HG03175 (cell line): ENCODE measurements around the gene PDCD1LG2.

ENCODE experiments used
- ATAC-seq: cut with Tn5 transposase; IDR thresholded peaks from one replicate; pipeline ENCODE4 v1.9.1; 2021; ENCODE audit warnings: mild to moderate bottlenecking, moderate library complexity; ENCODE audit not compliant: unreplicated experiment

The PDCD1LG2 gene

GRCh38 chr9:5608298-5609225 lies 98.2 kb downstream of the PDCD1LG2 start:
- peak; percentile 66 for ATAC-seq

- ATAC-seq, result no peak
These were observed 98.9 kb downstream of the PDCD1LG2 start for GRCh38 chr9:5609226-5609596.

GRCh38 chr9:5610491-5610890 lies 100.2 kb downstream of the PDCD1LG2 start:
- ATAC-seq, result no peak

GRCh38 chr9:5611321-5612184 lies 101.2 kb downstream of the PDCD1LG2 start:
- no peak for ATAC-seq

- ATAC-seq, result no peak
These were observed 101.8 kb downstream of the PDCD1LG2 start for GRCh38 chr9:5612185-5612530.

GRCh38 chr9:5614192-5614591 lies 103.9 kb downstream of the PDCD1LG2 start:
- ATAC-seq, result no peak

- no peak for ATAC-seq
These were observed 104.7 kb downstream of the PDCD1LG2 start for GRCh38 chr9:5614985-5615384.

GRCh38 chr9:5617749-5618148 lies 107.4 kb downstream of the PDCD1LG2 start:
- ATAC-seq, result peak; percentile 98

- ATAC-seq, result no peak
These were observed 110.2 kb downstream of the PDCD1LG2 start for GRCh38 chr9:5620494-5620893.
